ENCODE results near the gene DUSP7.
"Not testable (repeated sequence)": the region's sequence is repeated elsewhere in the genome, so short reads cannot be mapped to it uniquely, and the experiment has no call there.

DUSP7 gene

DNA sequence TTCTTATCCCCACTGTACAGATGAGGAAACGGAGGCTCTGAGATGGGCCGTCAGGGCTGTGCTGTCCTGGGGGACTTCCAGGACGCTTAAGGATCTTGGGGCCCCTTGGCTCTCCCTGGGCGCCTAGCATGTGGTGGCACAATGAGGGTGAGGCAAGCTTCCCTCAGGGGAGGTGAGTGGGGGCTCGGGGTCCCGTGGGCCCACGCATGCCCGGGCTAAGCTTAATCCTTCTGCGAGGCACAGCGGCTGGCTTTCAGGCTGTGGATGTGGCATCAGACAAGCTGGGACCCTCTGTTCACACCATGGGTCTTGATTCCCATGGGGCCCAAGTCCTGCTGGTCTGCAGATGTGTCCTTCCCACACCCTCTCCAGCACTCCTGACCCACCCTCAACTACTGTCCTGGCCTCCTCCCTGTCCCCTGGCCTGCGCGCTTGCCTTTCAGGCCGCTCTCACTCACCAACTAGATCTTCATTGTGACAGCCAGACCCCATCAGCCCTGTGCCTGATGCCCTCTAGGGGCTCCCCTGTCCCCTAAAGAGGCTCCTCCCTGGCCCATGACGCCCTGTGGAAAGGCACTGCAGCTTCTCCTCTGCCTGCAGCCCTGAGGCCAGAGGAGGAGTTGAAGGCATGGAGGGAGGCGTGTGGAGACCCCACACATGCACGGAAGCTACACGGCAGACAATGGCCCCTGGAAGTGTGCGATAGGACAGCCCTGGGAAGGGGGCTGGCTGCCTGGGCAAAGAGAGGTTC, 11.3 kb downstream of the DUSP7 start:
- DNase-seq = no peak

DNA sequence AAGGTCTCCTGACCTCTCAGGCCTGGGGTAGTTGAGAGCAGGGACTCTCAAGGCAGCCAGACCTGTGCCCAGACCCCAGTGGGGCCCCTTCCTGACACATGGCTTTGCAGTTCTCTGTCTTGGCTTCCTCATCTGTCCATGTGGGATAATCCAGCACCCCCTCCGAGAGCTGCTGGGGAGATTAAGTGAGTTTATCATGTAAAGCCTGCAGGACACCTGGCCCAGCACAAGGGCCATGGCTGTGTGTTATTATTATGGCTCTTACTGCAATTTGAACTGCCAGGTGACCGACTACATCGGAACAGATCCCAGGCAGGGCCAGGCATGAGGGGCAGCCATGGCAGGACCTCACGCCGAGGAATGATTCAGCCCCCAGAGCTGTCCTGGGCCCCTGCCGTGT, 12.6 kb downstream of the DUSP7 start:
- no peak for DNase-seq

- not testable (repeated sequence) for DNase-seq
Measured at GRCh38 chr3:52043039-52043438, 13.3 kb downstream of the DUSP7 start.

- DNase-seq = peak; percentile 34
Measured at GRCh38 chr3:52041118-52041731, 15.1 kb downstream of the DUSP7 start.

GRCh38 chr3:52040600-52040999, 15.8 kb downstream of the DUSP7 start:
- DNase-seq = no peak

GRCh38 chr3:52039846-52040245, 16.5 kb downstream of the DUSP7 start:
- DNase-seq = no peak

DNA sequence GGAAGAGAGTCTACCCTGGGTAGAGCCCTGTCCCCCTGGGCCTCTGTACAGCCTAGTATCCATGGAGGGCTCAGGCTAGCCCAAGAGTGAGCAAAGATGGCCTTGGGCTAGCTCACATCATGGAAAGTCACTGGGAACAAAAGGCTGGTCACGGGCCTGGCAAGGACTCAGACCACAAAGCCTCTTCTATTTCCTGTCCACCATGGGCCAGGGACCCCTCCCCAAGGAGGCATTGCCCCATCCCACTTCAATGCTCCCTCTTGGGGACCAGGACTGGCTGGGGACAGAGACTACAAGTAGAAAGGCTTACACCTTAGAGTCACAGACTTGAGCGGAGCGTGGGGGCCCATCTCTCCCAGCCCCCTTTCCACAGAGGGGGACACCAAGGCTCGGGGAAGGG, 16.9 kb downstream of the DUSP7 start:
- no peak for DNase-seq

DNA sequence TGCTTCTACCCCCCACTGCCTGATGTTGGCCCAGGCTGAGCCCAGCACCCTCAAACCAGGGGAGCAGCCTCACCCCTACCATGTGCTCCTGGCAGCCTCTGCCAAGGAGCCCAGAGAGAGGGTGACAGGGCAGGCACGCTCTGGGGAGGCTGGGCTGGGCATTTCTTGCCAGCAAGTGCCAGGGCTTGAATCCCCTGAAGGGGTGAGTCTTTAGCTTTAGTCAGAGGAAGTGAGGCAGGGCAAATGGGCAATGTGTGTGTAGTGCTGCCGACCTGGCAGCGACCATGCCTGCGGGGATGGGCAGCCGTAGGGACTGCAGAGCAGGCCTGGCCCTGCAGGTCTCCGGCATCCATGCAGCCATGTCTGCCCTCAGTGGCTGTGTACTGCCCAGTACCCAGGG, 18.1 kb downstream of the DUSP7 start:
- no peak for DNase-seq

GRCh38 chr3:52037291-52037690, 19.1 kb downstream of the DUSP7 start:
- DNase-seq = no peak

DNA sequence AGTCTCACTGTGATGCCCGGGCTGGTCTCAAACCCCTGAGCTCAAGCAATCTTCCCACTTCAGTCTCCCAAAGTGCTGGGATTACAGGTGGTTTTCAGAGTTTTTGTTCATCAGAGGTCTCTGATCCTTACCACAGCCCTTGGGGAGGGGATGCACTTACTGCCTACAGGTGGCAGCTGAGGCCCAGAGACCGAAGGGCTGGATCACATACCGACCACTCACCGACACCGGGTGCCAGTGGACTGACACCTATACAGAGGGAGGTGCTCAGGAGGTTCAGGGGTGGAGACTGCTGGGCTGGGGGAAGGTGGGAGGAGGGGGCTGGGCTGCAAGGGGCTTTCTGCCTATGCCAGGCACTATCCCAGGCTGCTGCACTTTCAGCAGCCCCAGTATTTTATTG, 19.5 kb downstream of the DUSP7 start:
- DNase-seq = no peak

DNA sequence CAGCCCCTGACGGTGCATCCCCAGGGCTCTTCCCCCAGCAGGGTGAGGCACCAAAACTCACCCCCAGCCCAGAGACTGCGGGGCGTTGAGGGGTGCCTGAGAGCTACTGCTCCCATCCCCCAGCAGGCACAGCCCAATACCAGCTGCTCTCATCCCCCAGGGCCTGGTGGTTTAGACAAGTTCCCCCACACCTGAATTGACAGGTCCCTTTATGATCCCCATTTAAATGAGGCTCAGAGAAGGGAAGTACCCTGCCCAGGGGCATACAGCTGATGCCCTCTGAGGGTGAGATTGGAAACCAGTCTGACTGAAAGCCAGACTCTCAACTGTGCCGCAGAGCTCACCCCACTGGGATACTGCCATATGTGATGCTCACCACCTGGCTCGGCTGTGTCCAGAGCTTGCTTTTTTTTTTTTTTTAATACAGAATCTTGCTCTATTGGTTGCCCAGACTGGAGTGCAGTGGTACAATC, 20.1 kb downstream of the DUSP7 start:
- no peak for DNase-seq

GRCh38 chr3:52034651-52035050, 21.7 kb downstream of the DUSP7 start:
- DNase-seq = no peak

DNA sequence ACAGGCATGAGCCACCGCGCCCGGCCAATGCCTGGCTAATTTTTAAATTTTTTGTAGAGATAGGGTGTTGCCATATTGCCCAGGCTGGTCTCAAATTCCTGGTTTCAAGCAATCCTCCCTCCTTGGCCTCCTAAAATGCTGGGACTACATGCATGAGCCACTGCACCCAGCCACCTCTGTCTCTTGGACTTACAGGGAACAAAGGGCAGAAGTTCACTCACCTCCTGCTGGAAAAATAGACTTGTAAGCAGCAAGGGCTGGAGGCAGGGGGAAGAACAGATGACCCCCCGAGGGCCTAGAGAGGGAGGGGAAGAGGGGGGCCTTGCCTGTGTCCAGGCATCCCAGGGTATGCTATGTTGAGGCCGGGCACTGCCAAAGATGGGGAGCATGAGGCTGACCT, 22.2 kb downstream of the DUSP7 start:
- DNase-seq = no peak

- not testable (repeated sequence) for DNase-seq
Measured at GRCh38 chr3:52033748-52034147, 22.6 kb downstream of the DUSP7 start.

GRCh38 chr3:52032702-52033408, 23.5 kb downstream of the DUSP7 start:
- DNase-seq = no peak

GRCh38 chr3:52031896-52032295, 24.5 kb downstream of the DUSP7 start:
- no peak for DNase-seq

GRCh38 chr3:52030714-52031310, 25.6 kb downstream of the DUSP7 start:
- DNase-seq = no peak

DNA sequence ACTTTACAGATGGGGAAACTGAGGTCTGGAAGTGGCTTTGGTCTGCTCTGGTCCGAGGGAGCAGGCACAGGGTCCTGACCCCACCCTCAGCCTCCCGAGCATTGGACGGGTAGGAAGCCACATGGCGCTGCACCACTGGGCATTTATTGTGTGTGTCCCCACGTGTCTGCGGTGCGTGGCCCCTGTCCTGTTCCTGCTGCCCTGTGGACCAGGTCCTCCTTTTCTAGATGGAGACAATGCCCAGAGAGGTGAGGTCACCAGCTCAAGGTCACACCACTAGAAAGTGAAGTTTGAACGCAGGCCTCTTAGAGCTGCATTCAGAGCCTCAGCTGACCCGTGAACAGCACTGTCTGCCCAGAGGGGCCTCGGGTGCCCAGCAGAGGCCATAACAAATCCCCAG, 26.8 kb downstream of the DUSP7 start:
- DNase-seq = no peak

- DNase-seq = no peak
Measured at GRCh38 chr3:52029053-52029452, 27.3 kb downstream of the DUSP7 start.

DNA sequence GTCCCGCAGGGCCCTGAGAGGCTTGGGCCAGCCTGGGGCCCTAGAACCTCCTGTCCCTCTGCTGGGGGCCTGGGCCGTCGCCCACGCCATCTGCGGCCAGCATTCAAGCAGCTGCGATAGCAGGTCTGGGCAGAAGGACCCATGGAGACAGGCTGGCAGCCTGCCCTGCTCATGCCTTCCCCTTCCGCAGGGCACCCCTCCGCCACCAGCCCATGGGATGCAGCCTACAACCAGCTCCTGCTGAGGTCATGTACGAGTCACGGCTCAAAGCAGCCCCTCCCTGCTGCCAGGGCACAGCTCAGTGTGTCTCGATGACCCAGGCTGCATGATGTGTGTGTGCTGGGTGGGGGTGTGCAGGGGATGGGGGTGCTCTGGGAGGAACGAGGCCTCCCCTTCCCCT, 27.8 kb downstream of the DUSP7 start:
- peak; percentile 50 for DNase-seq

DNA sequence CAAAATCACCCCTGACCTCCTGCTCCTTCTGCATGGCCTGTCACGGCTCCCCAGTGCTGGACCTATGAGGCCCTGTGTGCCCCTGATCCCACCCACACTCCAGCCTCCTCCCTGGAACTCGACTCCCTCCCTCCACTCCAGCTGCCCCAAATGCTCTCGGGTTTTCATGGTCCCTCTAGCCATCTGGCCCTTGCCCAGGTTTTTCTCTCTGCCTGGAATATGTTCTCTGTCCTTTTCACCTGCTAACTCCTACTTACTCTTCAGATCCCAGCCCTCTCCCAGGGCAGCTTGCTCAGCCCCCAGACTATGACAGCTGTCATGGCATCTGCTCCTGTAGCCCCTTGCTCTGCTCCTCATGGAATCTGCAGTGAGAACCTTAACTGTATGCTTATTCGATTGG, 30.3 kb downstream of the DUSP7 start:
- no peak for DNase-seq

DNA sequence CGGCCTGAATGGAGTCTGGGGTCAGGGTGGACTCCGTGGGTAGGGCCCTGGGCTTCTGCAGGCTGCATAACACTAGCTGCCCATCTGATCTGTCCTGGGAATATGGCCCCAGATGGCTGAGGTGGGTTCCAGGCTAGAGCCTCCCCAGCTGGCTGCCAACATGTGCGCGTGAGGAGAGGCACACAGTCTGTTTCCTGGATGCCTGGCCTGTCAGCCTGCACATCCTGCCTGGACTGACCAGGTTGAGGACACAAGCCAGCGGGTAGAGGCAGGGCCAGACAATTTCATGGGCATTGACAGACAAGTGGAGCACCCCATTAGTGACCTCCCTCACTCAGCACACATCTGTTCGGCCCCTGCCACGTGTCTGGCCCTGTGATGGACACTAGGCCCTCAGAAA, 30.9 kb downstream of the DUSP7 start:
- DNase-seq = no peak

DNA sequence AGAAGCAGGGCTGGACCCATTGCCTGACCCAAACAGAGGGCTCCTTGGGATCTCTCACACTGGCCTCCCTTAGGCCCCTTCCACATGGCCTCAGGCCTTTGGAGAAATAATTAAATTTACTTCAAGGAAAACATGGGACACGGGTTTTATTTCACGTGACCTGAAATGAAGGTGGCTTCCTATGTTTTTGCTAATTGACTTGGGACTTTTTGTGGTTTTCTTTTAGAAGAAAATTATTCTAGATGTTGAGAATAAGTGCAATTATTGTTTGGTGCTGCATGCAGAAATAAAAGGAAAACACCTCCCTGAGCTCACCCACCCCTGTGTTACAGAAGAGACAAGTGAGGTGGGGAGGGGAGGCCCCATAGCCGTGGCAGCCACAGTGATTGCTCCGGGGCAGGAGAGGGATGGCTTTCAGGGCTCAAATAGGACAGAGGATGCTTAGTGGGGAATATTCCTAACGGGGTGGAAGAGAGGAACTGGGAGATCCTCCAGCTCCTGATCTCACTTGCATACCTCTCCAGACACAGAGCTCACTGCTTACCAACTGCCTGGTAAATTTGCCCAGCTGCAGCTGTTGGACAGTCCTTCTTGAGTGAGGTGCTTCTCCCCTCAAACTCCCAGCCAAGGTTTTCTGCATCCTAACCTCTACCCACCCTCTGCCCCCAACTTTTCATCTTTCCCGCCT, 31.5 kb downstream of the DUSP7 start:
- DNase-seq = no peak

Data from NCI-H446 treated with DMSO at 0.1 percent for 48 hours (cell line).